Activated naive CD4-positive, alpha-beta T cell (primary cell): ENCODE results near the gene CLEC4M.
A peak's percentile ranks its signal among the peaks of the same experiment; 100 is the strongest.
"Not testable (repeated sequence)": the region's sequence is repeated elsewhere in the genome, so short reads cannot be mapped to it uniquely, and the experiment has no call there.

Experiments used
- DNase-seq, 4 experiments: peaks; one replicate each; lab custom pipeline; 2025; lab: John Stamatoyannopoulos, UW

The CLEC4M gene

GRCh38 chr19:7773841-7774240, 10.8 kb downstream of the CLEC4M start:
- no peak for DNase-seq

GRCh38 chr19:7775761-7776160, 12.7 kb downstream of the CLEC4M start:
- no peak for DNase-seq

- no peak for DNase-seq
Observed at GRCh38 chr19:7778081-7778480, 15.0 kb downstream of the CLEC4M start.

- DNase-seq = no peak
Observed at GRCh38 chr19:7779631-7780486, 16.8 kb downstream of the CLEC4M start.

- no peak for DNase-seq
Observed at GRCh38 chr19:7781157-7781556, 18.1 kb downstream of the CLEC4M start.

- no peak for DNase-seq
Observed at GRCh38 chr19:7783991-7784423, 21.0 kb downstream of the CLEC4M start.

- DNase-seq = no peak
Observed at GRCh38 chr19:7784856-7785255, 21.8 kb downstream of the CLEC4M start.

GRCh38 chr19:7787141-7787540, 24.1 kb downstream of the CLEC4M start:
- no peak for DNase-seq

GRCh38 chr19:7787602-7788177, 24.6 kb downstream of the CLEC4M start:
- DNase-seq = no peak

GRCh38 chr19:7788178-7788932, 25.3 kb downstream of the CLEC4M start:
- DNase-seq = no peak

- no peak for DNase-seq
Observed at GRCh38 chr19:7788933-7789323, 25.9 kb downstream of the CLEC4M start.

GRCh38 chr19:7789447-7789846, 26.4 kb downstream of the CLEC4M start:
- DNase-seq = peak in 2 of 4 experiments; percentile 22 to 51

GRCh38 chr19:7790416-7790815, 27.4 kb downstream of the CLEC4M start:
- DNase-seq = no peak

GRCh38 chr19:7792281-7792680, 29.2 kb downstream of the CLEC4M start:
- DNase-seq = no peak

GRCh38 chr19:7792701-7793100, 29.7 kb downstream of the CLEC4M start:
- DNase-seq = not testable (repeated sequence)

- DNase-seq = no peak
Observed at GRCh38 chr19:7793493-7793892, 30.4 kb downstream of the CLEC4M start.

- no peak for DNase-seq
Observed at GRCh38 chr19:7795555-7796161, 32.6 kb downstream of the CLEC4M start.

- DNase-seq = peak in 2 of 4 experiments; percentile 9 to 32
Observed at GRCh38 chr19:7799640-7800355, 36.8 kb downstream of the CLEC4M start.

- no peak for DNase-seq
Observed at GRCh38 chr19:7801020-7801570, 38.1 kb downstream of the CLEC4M start.

GRCh38 chr19:7806234-7806633, 43.2 kb downstream of the CLEC4M start:
- DNase-seq = no peak

GRCh38 chr19:7806876-7807275, 43.8 kb downstream of the CLEC4M start:
- DNase-seq = no peak
